ENCODE measurements around the gene MAP2K5.
A peak's percentile ranks its signal among the peaks of the same experiment; 100 is the strongest.

The MAP2K5 gene

GRCh38 chr15:67834581-67835296 lies 292.2 kb downstream of the MAP2K5 start:
- H3K4me3 ChIP-seq (ENCODE audit: low read depth, low read length): no peak overlapping the region
- H3K27ac ChIP-seq (ENCODE audit: extremely low read depth, low read depth, low read length): no peak overlapping the region
- ChIA-PET POLR2A (no interaction called here), CTCF (interaction anchor here (0.5 to 4.3 kb wide), 4 partner anchors 10 to 880 kb away, joined by 4 to 59 read pairs (median 5); no protein-coding TSS in a partner anchor)
- no peaks in the 10 kb centered on the region for H3K36me3 ChIP-seq (ENCODE audit: control insufficient read depth in 2 of 2, insufficient read depth in 1 of 2, low read length in 2 of 2)
- H3K9me3 ChIP-seq (ENCODE audit: control insufficient read depth, insufficient read depth, low read depth, low read length): no peaks in the 10 kb centered on the region
- no peak for TF ChIP-seq ZNF558 (tag by site-specific recombination; IDR thresholded peaks at IDR 0.05)
- TF ChIP-seq, protein P1, sequence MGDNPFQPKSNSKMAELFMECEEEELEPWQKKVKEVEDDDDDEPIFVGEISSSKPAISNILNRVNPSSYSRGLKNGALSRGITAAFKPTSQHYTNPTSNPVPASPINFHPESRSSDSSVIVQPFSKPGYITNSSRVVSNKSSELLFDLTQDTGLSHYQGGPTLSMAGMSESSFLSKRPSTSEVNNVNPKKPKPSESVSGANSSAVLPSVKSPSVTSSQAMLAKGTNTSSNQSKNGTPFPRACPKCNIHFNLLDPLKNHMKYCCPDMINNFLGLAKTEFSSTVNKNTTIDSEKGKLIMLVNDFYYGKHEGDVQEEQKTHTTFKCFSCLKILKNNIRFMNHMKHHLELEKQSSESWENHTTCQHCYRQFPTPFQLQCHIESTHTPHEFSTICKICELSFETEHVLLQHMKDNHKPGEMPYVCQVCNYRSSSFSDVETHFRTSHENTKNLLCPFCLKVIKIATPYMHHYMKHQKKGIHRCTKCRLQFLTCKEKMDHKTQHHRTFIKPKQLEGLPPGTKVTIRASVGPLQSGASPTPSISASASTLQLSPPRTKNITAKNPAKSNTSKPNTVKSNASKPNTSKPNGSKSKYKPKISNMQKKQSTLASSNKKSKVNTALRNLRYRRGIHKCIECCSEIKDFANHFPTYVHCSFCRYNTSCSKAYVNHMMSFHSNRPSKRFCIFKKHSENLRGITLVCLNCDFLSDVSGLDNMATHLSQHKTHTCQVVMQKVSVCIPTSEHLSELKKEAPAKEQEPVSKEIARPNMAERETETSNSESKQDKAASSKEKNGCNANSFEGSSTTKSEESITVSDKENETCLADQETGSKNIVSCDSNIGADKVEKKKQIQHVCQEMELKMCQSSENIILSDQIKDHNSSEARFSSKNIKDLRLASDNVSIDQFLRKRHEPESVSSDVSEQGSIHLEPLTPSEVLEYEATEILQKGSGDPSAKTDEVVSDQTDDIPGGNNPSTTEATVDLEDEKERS (tag by site-specific recombination; IDR thresholded peaks at IDR 0.05): no peak
- no peak for TF ChIP-seq ZNF174 (tag by site-specific recombination; IDR thresholded peaks at IDR 0.05)
- TF ChIP-seq ZNF510 (tag by site-specific recombination; IDR thresholded peaks at IDR 0.05; ENCODE audit: insufficient replicate concordance): no peak
- TF ChIP-seq SCRT2 (tag by site-specific recombination; IDR thresholded peaks at IDR 0.05): peak; percentile 90
- H3K4me1 ChIP-seq (ENCODE audit: control insufficient read depth, insufficient read depth, low read length): no peaks in the 10 kb centered on the region; the same call in 1 of the 2 replicates

GRCh38 chr15:67835297-67836133 lies 293.0 kb downstream of the MAP2K5 start:
- no peak overlapping the region for H3K4me3 ChIP-seq (ENCODE audit: low read depth, low read length)
- H3K9me3 ChIP-seq (ENCODE audit: control insufficient read depth, insufficient read depth, low read depth, low read length): no peaks in the 10 kb centered on the region
- CTCF ChIA-PET: interaction anchor here (0.5 to 4.3 kb wide), 22 partner anchors 11 to 894 kb away, joined by 3 to 59 read pairs (median 4); no protein-coding TSS in a partner anchor
- H3K4me1 ChIP-seq (ENCODE audit: control insufficient read depth, insufficient read depth, low read length): no peaks in the 10 kb centered on the region; the same call in 1 of the 2 replicates
- H3K27ac ChIP-seq (ENCODE audit: extremely low read depth, low read depth, low read length): no peak overlapping the region
- H3K36me3 ChIP-seq (ENCODE audit: control insufficient read depth in 2 of 2, insufficient read depth in 1 of 2, low read length in 2 of 2): no peaks in the 10 kb centered on the region
- POLR2A ChIA-PET: no interaction called here
- no peak for TF ChIP-seq ZNF510 (tag by site-specific recombination; IDR thresholded peaks at IDR 0.05; ENCODE audit: insufficient replicate concordance)
- TF ChIP-seq, protein P2, sequence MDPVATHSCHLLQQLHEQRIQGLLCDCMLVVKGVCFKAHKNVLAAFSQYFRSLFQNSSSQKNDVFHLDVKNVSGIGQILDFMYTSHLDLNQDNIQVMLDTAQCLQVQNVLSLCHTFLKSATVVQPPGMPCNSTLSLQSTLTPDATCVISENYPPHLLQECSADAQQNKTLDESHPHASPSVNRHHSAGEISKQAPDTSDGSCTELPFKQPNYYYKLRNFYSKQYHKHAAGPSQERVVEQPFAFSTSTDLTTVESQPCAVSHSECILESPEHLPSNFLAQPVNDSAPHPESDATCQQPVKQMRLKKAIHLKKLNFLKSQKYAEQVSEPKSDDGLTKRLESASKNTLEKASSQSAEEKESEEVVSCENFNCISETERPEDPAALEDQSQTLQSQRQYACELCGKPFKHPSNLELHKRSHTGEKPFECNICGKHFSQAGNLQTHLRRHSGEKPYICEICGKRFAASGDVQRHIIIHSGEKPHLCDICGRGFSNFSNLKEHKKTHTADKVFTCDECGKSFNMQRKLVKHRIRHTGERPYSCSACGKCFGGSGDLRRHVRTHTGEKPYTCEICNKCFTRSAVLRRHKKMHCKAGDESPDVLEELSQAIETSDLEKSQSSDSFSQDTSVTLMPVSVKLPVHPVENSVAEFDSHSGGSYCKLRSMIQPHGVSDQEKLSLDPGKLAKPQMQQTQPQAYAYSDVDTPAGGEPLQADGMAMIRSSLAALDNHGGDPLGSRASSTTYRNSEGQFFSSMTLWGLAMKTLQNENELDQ (tag by site-specific recombination; IDR thresholded peaks at IDR 0.05; ENCODE audit: low read depth): no peak
- TF ChIP-seq HOXD13 (CRISPR knock-in tag; IDR thresholded peaks at IDR 0.05; ENCODE audit: borderline replicate concordance): no peak
- no peak for TF ChIP-seq GFI1B (tag by site-specific recombination; IDR thresholded peaks at IDR 0.05)
- no peak for TF ChIP-seq ZNF132 (tag by site-specific recombination; IDR thresholded peaks at IDR 0.05; ENCODE audit: borderline replicate concordance)
- TF ChIP-seq WT1 (tag by site-specific recombination; IDR thresholded peaks at IDR 0.05): no peak
- no peak for TF ChIP-seq GLIS2 (tag by site-specific recombination; IDR thresholded peaks at IDR 0.05)
- TF ChIP-seq, protein P3, sequence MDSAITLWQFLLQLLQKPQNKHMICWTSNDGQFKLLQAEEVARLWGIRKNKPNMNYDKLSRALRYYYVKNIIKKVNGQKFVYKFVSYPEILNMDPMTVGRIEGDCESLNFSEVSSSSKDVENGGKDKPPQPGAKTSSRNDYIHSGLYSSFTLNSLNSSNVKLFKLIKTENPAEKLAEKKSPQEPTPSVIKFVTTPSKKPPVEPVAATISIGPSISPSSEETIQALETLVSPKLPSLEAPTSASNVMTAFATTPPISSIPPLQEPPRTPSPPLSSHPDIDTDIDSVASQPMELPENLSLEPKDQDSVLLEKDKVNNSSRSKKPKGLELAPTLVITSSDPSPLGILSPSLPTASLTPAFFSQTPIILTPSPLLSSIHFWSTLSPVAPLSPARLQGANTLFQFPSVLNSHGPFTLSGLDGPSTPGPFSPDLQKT (IDR thresholded peaks at IDR 0.05; ENCODE audit: borderline replicate concordance, low read depth, low read length): no peak
- TF ChIP-seq PRDM1 (tag by site-specific recombination; IDR thresholded peaks at IDR 0.05): no peak
- TF ChIP-seq PRDM4 (tag by site-specific recombination; IDR thresholded peaks at IDR 0.05): no peak
- TF ChIP-seq ZNF776 (tag by site-specific recombination; IDR thresholded peaks at IDR 0.05; ENCODE audit: borderline replicate concordance): no peak
- TF ChIP-seq ZNF473 (tag by site-specific recombination; IDR thresholded peaks at IDR 0.05): no peak
- no peak for TF ChIP-seq ZBTB21 (tag by site-specific recombination; IDR thresholded peaks at IDR 0.05)
- TF ChIP-seq ZNF416 (tag by site-specific recombination; IDR thresholded peaks at IDR 0.05): no peak
